ENCODE data around the gene HOXB5. TPM values are rescaled to one million over a fixed set of nuclear protein-coding genes. Genes with fewer than 3 reads are reported as not detected.

Gene HOXB5
- 0.07 TPM in 1 of 2 replicates, not detected in the other for total RNA-seq

DNA sequence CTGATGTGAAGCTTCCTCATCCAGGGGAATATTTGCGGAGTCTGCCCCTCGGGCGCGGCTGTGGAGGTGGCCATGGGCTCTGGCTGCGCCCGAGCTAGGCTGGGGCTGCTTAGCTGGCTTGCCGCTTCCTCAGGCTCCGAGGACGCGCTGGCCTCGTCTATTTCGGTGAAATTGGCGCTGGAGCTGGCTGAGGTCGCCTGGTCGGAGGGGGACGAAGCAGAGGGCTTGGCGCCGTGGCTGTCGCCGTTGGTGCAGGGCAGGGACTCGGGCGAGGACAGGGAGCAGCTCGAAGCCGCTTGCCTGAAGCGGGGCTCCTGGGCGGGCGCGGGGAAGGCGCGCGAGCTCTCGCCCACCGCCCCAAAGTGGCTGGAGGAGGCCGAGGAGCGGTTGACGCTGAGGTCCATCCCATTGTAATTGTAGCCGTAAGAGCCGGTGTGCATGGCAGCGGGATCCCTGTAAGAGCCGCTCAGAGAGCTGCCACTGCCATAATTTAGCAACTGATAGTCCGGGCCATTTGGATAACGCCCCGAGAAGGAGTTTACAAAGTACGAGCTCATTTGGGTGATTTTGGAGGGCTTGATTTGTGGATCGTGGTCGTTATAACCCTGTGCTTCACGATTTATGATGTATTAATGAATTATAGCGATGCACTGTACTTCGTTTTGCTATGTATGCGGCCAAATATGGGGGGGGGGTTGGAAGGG lies at the start of gene HOXB5:
Gene HOXB5 (minus strand): TSS at position 654 of the 704 bp plus-strand sequence. CDS start 97 bp downstream, at position 557.
- no peak for DNase-seq (ENCODE audit: low read depth, low spot score)

DNA sequence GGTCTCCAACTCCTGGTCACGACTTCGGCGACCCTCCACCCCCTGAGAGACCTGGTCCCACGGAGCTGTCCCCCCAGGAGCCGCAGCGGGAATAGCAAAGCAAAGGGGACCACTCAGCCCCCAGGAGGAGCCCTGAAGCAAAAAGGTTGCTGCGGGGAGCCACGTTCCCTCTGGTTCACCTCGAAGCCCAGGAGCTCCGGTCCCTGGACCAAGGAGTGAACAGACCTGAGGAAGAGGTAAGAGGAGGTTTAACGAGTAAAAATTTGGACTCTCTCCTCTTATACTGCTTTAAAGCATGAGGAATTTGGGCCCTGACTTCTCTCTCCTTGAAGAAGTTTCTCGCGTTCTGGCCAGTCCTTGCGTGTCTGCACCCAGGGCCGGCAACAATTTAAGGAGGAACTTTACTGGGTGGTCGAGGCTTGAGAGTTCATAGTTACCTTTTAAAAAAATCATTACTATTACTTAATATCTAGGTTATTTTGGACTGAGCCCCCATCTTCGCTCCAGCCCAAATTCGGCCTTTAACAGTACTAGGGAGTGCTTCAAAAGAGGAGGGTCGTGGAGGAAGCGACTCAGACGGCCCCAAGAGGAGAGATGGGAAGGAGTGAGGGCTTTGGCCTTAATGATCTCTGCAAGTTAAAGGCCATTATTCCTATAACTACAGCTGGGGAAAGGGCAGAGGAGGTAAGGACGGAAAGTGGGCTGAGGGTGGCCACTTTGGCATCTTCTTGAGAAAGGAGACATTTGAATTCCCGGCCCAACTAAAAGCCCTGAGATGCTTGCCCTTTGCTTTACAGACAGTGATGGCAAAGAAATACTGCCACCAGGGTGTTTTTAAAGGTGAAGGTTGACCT lies 49.5 kb upstream of the HOXB5 start:
- DNase-seq (ENCODE audit: low read depth, low spot score), result no peak

DNA sequence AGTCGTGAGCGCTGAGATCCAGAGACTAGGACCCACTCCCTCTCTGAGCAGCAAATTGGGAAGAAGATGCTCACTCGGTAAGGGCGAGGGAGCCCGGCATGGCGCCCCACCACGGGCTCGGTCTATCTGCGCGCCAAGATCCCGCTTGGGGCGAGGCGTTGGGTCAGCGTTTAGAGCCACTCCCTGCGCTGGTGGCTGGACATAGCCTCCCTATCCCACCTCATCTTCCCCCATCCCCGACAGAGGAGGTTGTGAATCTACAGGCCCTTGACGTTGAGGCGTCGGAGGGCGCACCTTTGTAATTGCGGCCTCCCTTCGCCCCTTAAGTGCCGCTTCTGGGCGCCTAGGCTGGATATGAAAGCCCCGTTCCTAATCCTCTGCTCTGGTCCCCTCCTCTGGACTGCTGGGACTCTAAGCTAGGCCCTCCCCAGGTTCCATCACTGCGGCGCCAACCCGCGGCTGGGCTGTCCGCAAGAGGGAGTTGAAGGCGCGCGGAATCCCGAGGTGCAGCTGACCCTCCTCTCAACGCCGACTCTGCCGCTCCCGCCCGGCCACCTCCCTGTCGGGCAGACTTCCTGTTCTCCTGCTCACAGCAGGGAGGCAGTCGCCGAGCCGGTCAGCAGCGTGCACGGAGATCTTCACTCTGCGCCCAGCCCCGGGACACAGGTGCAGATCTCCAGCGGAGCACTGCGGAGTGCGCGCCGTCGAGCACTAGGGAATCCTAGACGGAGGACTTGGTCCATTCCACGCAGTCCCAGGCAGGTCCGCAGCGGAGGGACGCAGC lies 48.7 kb upstream of the HOXB5 start:
- DNase-seq (ENCODE audit: low read depth, low spot score), result no peak

DNA sequence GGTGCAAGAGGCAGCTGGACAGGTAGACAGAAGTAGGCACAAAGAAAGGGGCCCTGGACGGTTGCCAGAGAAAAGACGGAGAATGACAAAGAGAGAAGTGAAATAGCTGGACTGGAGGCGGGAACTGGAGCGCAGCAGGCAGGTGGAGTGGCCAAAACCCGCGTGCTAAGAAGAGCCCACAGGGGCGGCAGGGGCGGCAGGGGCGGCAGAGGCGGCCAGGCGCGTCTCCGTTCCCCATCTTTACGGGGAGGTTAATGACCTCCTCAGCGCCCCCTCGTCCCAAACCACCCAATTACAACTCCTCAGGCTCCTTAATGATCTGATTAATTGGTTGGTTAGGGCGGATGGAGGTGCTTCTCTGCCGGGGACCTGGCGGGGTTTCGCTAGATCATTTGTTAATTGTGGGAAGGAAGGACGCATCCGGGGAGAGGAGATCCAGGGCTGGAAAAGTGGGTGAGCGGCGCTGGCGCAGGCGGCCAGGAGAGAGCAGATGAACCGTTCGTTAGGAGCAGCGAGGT lies 48.0 kb upstream of the HOXB5 start:
- DNase-seq (ENCODE audit: low read depth, low spot score), result no peak

DNA sequence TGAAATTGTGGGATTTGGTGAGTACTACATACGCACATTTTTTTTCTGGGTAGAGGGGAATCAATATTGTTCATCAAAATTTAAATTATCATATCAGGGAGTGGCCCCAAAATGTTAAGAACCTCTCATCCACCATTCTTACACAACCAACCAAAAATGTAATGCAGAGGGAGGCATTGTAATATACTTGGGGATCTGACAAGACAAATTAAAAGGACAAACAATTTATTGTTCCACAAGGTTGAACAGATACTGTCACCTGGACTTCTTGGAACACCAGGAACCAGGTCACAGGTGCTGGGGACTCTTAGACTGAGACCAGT lies 47.2 kb upstream of the HOXB5 start:
- no peak for DNase-seq (ENCODE audit: low read depth, low spot score)

DNA sequence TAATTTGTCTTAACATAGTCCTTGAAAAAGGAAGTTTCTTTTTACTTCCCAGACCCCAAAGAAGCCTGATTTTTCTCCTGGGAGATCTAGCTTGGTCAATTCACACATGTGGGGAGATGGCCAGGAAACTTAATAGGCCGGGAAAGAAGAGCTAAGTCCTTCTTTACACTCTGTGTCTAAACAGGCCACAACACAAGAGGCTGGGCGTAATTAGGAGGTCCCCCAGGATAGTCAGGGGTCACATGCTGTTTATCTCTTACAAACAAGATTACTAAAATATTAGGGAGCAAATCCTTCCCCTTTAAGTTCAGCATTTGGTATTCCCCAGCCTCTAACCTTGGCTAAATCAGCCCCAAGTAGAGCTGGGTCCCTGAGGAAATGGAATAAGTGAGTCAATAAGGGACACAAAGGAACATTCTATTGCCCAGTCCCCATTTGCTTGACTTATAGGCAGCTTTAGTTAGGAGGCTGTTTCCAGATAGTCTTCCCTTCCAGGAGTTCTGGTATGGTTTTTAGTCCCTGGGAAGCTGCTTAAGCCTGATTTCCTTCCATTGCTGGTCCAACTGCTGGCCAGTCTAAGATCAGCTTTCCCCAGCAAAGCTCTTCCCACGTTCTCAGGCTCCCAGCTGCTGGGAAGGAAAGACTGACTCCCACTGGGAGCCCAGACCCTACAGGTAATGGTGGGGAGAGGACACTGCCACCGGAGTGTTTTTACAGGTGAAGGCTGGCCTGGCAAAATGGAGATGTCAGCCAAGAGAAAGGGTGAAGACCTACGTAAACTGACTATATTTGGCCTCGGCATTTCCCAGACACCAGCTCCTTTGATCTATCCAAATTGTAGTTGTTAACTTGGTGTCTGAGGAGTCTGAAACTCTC lies 46.6 kb upstream of the HOXB5 start:
- no peak for DNase-seq (ENCODE audit: low read depth, low spot score)

DNA sequence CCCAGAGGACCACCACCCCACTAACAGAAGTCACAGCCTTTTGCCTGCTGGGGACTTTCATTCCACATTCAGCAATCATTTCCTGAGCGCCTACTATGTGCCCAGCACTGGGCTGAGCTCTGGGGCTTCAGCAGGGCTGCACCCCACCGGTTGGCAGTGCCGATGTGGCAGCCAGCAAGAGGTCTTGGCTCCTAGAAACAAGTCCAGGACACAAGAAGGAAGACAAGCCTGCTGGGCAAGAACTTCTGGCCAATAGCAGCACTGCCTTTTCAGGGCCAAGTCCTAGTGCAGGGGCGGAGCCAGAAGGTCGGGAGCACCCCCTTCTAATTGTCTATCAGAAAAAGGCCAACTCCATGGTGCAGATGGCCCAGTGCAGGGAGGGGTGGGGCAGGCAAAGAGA lies 45.6 kb upstream of the HOXB5 start:
- no peak for DNase-seq (ENCODE audit: low read depth, low spot score)

DNA sequence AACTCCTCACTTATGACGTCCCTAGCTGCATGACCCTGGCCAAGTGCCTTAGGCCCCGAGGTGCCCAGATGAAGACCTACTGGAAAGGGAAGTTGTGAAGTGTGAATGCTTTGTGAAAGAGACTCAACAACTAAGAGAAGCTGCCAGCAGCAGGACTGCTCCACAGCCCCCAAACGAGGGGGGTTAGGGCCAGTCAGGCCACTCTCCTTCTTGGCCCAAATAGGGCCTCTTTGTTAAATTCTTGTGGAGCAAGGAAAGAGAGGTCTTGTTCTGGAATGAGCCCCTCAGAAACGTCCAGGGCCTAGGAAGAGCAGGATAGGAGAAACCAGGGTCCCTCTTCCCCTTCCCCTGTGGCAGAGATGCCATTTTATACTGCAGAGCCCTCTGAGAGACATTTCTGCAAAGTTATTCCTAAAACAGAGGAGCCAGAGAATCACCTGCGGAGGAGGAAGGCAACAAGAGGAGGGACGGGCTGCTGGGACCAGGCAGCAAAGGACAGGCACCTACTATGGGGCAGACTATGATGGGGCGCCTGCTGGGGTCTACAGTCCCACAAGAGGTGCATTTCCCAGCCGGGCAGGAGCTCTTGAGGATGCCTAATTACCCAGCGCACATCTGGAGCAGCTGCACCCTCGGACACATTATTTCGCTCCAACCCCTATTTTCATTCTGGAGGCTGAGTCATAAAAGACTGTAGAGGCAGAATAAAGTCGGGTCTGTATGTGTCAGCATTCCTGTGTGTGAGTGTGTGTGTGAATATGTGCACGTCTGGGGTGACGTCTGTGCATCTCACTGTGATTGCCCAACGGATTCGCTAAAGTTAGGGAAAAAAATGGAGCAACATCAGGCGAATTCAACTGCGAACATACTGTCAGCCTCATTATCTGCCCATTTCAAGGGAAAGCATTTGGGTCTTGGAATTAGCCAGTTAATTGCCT lies 44.0 kb upstream of the HOXB5 start:
- DNase-seq (ENCODE audit: low read depth, low spot score), result no peak

DNA sequence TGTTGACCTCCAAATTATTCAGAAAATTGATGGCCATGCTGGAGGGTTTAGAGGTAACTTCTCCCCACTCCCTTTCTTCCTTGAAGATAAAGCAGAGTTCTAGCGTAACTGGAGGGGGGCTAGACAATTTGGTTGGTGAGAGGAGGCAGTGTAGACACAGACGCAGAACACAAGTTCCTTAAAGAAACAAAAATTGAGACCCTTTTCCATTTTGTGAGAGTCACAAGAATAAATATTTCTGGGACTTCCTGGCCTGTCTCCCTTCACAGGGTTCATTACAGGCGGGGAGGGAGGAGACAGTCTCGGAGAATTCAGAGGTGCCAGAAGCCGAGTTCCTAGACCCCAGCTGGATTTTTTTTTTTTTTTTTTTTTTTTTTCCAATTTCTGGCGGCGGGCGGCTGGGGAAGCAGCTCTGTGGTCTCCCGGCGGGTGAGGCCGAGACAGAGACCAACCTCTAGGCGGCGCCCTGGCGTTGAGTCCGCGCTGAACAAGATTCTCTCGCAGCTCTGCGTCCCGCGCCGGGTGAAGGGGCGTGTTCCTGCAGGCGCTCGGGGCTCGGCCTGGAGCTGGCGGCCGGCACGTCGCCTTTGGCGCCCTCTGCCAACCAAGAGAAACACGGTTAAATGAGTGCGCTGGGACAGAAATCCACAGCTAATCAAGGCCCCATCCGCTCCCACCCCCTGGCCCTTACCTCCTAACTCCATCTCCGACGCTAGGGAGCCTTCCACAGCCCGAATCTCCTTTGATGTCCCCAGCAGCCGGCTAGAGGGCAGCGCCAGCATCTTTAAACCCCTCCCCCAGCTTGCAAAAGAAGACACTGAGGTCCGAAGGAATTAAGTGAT lies 42.8 kb upstream of the HOXB5 start:
- DNase-seq (ENCODE audit: low read depth, low spot score), result peak; percentile 47

DNA sequence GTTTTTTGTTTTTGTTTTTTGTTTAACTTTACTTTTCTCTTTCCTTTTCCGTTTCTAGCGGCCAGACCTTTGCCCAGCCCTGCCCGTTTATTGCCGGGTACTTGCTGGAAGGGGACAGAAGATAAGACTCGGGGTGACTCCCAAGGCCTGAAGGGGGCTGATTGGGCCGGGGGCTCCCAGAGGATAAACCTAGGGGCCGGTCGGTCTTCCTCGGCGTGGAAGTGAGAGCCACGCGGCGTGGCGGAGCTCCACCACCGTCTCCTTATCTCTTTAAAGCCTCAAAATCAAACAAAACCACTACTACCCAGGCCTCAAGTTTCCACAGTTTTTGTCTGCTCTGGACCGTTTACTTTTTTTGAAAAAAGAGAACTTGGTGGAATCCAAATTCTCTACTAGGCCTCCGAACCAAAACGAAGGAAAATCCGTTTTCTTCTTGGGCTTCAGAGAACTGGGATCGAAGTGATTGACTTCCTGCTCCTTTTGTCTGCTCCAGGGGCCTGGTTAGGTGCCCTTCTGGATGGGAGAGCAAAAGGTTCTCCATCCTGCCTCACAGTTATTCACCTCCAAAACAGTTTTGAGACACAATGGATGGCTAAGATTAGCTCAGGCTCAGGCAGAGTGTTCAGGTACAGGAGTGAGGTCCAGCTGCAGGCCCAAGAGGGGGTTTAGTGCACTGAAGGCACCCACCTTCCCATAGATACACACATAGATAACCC lies 41.1 kb upstream of the HOXB5 start:
- no peak for DNase-seq (ENCODE audit: low read depth, low spot score)

DNA sequence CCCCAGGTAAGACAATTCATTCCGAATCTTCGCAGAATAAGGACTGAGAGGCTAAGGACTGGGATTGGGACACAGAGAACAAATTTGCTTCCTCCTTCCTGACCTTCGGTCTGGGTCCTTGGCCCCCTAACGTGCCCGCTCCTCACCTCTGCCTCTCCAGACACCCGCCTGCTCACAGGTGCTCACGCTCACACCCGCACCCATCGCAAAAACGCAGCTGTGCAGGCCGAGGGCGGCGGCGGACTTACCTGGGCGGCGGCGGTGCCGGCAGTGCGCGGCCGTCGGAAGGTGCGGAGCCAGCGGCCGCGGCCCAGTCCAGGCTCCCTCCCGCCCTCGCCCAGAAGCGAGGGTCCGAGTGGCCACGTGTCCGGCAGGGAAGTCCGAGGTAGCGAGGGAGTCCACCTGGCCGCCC lies 39.7 kb upstream of the HOXB5 start:
- no peak for DNase-seq (ENCODE audit: low read depth, low spot score)

DNA sequence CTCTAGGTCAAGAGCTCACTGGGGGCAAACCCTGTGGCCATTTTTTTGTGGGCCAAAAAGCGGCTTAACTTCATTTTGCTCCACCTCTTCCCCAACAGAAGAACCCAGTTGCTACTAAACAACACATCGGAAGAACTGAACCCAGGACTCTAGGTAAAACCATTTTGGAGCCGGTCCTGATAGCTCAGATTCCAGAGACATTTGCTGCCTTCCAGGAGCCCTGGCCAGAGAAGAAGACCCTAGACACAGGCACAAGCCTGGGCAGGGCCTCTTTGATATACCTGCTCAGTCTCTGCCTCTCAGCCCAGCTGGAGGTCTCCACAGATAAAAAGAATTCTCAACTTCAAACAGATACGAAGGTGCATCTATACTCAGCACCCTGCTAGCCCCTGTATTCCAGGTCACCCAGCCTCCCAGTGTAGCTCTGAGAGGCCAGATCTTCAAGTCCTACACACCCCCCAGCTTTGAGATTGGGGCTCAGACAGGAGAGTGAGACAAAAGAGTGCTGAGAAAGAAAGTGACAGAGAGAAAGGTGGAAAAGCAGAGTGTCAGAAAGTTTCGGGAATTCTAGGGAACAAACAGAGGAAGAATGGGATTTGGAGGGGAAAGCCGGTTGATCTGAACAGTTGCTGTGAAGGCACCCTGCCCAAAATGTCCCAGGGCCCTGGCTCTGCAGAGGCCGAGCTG lies 39.1 kb upstream of the HOXB5 start:
- no peak for DNase-seq (ENCODE audit: low read depth, low spot score)

DNA sequence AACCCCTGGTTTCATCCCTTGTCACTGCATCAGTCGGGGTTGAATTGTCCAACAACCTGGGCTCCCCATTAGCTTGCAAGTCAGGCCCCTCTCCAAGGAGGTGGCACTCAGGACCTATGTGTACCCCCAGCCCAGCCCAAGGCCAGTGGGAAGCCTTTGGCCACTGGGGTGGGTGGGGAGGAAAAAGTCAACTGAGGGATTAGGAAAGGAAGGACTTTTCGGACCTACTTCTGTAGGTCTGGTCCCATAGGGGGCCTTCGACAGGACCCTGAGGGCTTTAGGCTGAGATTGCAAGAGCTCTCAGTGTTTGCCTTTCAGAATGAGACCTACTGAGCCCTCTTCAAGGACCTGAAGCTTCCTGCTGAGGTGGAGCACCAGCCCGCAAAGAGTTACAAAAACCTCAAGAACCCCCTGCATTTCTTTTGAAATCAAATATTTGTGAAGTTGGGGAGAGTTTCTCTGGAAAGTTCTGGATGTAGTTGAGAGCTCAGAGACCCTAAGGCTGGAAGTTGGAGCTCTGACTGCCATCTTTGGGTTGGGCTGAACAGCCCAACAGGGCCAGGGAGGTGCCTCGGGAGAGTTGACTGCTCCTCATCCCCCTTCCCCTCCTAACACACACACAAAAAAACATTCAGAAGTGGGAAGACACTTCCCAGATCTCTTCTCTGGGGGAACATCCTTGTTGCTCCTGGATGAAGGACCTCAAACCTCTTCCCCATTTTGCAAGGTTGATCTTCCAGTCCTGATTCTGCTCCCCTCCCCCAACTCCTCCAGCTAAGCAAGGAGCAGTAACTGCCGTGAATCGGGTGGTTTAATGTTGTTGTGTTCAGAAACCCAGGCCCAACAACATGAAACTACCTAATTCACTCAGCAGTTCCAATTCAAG lies 38.4 kb upstream of the HOXB5 start:
- DNase-seq (ENCODE audit: low read depth, low spot score), result no peak

DNA sequence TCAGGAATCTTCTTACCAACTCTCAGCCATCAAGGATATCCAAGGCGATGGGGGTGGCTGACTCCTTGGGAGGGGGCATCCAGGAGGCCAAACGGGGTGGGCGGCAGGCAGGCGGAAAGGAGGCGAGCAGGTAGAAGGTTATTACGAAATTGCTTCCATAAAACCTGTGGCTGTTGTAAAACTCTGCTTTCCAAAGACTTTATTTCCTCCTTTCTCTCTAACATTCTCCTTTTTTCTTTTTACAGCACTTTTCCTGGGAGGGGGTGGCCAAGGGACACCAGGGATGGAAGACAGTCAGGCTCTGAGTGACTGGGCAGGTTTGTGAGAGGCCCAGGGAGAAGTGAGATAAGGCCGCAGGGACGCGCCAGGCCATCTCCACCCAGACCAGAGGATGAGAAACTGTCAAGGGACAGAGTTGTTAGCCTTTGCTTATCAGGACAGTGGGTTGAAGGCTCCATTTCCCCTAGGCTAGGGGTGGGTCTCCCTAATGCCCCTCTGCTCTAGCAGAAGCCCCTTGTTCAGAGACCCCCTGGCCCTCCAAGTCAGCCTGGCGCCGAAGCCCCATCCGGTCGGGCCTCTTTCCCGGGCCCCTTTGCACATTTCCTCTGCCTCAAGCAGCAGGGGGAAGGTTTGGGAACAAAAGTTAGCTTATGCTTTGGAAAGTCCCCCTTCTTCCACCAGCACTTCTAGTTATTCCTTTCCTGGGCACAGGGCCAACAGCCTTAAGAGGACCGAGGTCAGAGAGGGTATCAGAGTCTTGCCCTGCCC lies 37.5 kb upstream of the HOXB5 start:
- no peak for DNase-seq (ENCODE audit: low read depth, low spot score)

DNA sequence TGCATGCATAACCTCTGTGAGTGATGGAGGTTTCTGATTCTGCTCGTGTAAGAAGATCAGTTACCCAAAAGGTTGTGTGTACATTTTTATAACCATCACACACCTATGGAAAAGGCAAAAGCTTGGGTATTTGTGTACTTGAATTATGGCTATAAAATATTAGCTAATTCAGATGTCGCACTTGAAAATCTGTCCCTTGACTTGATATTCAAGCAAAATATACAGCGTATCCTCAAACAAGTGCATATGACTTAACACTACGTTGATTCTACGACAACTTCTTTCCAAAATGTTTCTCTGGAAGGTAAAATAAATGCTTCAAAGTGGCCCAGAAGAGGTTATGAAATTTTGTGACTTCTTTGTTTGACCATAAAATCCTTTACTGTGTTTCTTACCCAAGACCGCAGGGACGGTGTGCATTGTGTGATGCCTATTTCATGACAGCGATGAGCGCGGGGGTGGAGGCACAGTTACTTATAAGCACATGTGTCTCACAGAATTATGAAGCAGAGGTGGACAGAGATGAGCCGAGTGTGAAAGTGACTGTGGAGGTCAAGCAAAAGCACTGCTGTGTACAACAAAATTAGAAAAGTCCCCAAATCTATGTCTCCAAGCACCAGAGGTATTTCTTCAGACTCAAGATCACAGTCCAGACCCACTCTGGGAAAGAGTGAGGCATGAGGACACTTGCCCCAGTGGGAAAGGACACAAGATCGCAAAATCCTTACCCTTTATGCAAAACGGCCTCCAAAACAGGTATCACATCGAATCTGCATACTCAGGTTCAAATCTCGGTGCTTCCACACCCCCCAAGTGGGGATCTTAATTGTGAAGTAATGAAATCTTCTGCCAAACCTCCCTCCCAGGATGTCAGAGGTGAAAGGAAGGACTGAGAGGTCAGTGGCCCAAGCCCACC lies 36.7 kb upstream of the HOXB5 start:
- DNase-seq (ENCODE audit: low read depth, low spot score), result no peak

Measured in pulmonary artery endothelial cell (primary cell).